GM12892 (cell line): ENCODE measurements around the gene PATE3.

ENCODE experiments used
- DNase-seq: peaks from one replicate; pipeline ENCODE4 v3.0.0; 2011; ENCODE audit not compliant: insufficient read length
- FAIRE-seq: peaks from 2 replicates; lab custom pipeline; 2011; peaks lifted over from hg19 to GRCh38; lab: Jason Lieb, UNC
- POLR2A ChIP-seq: IDR thresholded peaks from 2 replicates; pipeline ENCODE4 v1.6.1; 2011; ENCODE audit warnings: low read depth, low read length, control low read depth
- POLR2AphosphoS5 ChIP-seq: IDR thresholded peaks from 2 replicates; pipeline ENCODE4 v1.6.1; 2011; ENCODE audit warnings: low read depth, low read length, control low read depth
- TAF1 ChIP-seq: IDR thresholded peaks from 2 replicates; pipeline ENCODE4 v1.6.1; 2011; ENCODE audit warnings: low read depth, mild to moderate bottlenecking, control low read depth, low read length, borderline replicate concordance

The PATE3 gene

GRCh38 chr11:125772834-125773505 is 15.0 kb upstream of the PATE3 start:
- DNase-seq (no peak), FAIRE-seq (no peak)
- TF ChIP-seq POLR2AphosphoS5 = no peak
- TF ChIP-seq TAF1 = no peak
- TF ChIP-seq POLR2A = no peak

- TF ChIP-seq TAF1 = no peak
- TF ChIP-seq POLR2AphosphoS5 = no peak
- no peak for TF ChIP-seq POLR2A
- no peak for FAIRE-seq
- DNase-seq = no peak
These were observed 14.4 kb upstream of the PATE3 start for GRCh38 chr11:125773516-125773915.

- DNase-seq (no peak), FAIRE-seq (no peak)
- no peak for TF ChIP-seq TAF1
- TF ChIP-seq POLR2AphosphoS5 = no peak
- TF ChIP-seq POLR2A = no peak
These were observed 10.6 kb upstream of the PATE3 start for GRCh38 chr11:125777309-125777708.

GRCh38 chr11:125778728-125779127 is 9.2 kb upstream of the PATE3 start, which contains the start of gene PATE2:
Gene PATE2 (minus strand): TSS chr11:125778828. CDS start chr11:125778773, 55 bp downstream.
- FAIRE-seq (no peak), DNase-seq (no peak)
- no peak for TF ChIP-seq POLR2AphosphoS5

- DNase-seq (no peak), FAIRE-seq (no peak)
These were observed 3.2 kb upstream of the PATE3 start for GRCh38 chr11:125784678-125785077.

GRCh38 chr11:125790825-125791224 is 2.9 kb downstream of the PATE3 start:
- no peak for FAIRE-seq
- no peak for DNase-seq

More at GRCh38 chr11:125784678-125785077, 3.2 kb upstream of the PATE3 start:
- TF ChIP-seq POLR2AphosphoS5 = no peak
- TF ChIP-seq POLR2A = no peak
- TF ChIP-seq TAF1 = no peak

GRCh38 chr11:125797641-125798040 is 9.7 kb downstream of the PATE3 start:
- DNase-seq (no peak), FAIRE-seq (no peak)
- TF ChIP-seq POLR2A (no peak), POLR2AphosphoS5 (no peak), TAF1 (no peak)

More at GRCh38 chr11:125790825-125791224, 2.9 kb downstream of the PATE3 start:
- TF ChIP-seq POLR2A (no peak), TAF1 (no peak), POLR2AphosphoS5 (no peak)

- DNase-seq = no peak
- no peak for FAIRE-seq
- no peak for TF ChIP-seq POLR2A
- no peak for TF ChIP-seq TAF1
- TF ChIP-seq POLR2AphosphoS5 = no peak
These were observed 11.9 kb downstream of the PATE3 start for GRCh38 chr11:125799808-125800207.

GRCh38 chr11:125802387-125802786 is 14.5 kb downstream of the PATE3 start:
- FAIRE-seq = no peak
- no peak for TF ChIP-seq POLR2AphosphoS5
- no peak for TF ChIP-seq POLR2A
- TF ChIP-seq TAF1 = no peak
- DNase-seq = no peak

GRCh38 chr11:125807909-125808308 is 20.0 kb downstream of the PATE3 start:
- FAIRE-seq = no peak
- no peak for DNase-seq

GRCh38 chr11:125833016-125833415 is 45.1 kb downstream of the PATE3 start, which contains the start of gene PATE4:
Gene PATE4 (plus strand): TSS chr11:125833316. CDS start chr11:125833360, 44 bp downstream.
- DNase-seq (no peak), FAIRE-seq (no peak)
- no peak for TF ChIP-seq POLR2A
- no peak for TF ChIP-seq POLR2AphosphoS5
- no peak for TF ChIP-seq TAF1

More at GRCh38 chr11:125807909-125808308, 20.0 kb downstream of the PATE3 start:
- TF ChIP-seq TAF1 (no peak), POLR2A (no peak), POLR2AphosphoS5 (no peak)

GRCh38 chr11:125835748-125836147 is 47.8 kb downstream of the PATE3 start:
- TF ChIP-seq POLR2A (no peak), TAF1 (no peak), POLR2AphosphoS5 (no peak)
- DNase-seq (no peak), FAIRE-seq (no peak)
